Vagina (tissue), 2 donors: ENCODE measurements around the gene EGFL6.

ENCODE experiments used
- CTCF ChIP-seq, 3 experiments: fragments of 450-650 bp in 2 of 3; fragments of 200-600 bp in 1 of 3; sonication (generic) in 1 of 3; IDR thresholded peaks; one replicate each; pipeline ENCODE4 v1.5.1; 2017 to 2019; ENCODE audit warnings: antibody characterized with exemption in 3 of 3, mild to moderate bottlenecking in 2 of 3, moderate library complexity in 2 of 3
- POLR2A ChIP-seq, 2 donors: fragments of 450-650 bp; IDR thresholded peaks; one replicate each; pipeline ENCODE4 v1.6.1; 2017; ENCODE audit warnings: antibody characterized with exemption in 2 of 2, mild to moderate bottlenecking in 2 of 2, moderate library complexity in 2 of 2
- POLR2AphosphoS5 ChIP-seq, 2 donors: sonication (generic); formaldehyde crosslinking; IDR thresholded peaks; one replicate each; pipeline ENCODE4 v1.9.0; 2017; ENCODE audit warnings: antibody characterized with exemption in 2 of 2, mild to moderate bottlenecking in 2 of 2, low read depth in 1 of 2; ENCODE audit not compliant: insufficient read depth in 1 of 2

- no peak for TF ChIP-seq CTCF (IDR thresholded peaks at IDR 0.05)
- no peak for TF ChIP-seq POLR2AphosphoS5 (IDR thresholded peaks at IDR 0.05; ENCODE audit: insufficient read depth in 1 of 2, low read depth in 1 of 2)
- no peak for TF ChIP-seq POLR2A (IDR thresholded peaks at IDR 0.05)
Observed at GRCh38 chrX:13579661-13580060, 10.3 kb downstream of the EGFL6 start.
